Loucy (cell line): ENCODE measurements around the gene PPIH.

Experiments
- CTCF ChIP-seq: fragments of 200-600 bp; sonication (generic); conservative IDR thresholded peaks from 2 replicates; pipeline ENCODE4 v1.5.1; 2014; ENCODE audit warnings: mild to moderate bottlenecking, antibody characterized with exemption, low read length
- EZH2phosphoT487 ChIP-seq: fragments of 200-600 bp; IDR thresholded peaks from 2 replicates; pipeline ENCODE4 v1.6.1; 2018; ENCODE audit warnings: antibody characterized with exemption, mild to moderate bottlenecking, moderate library complexity, borderline replicate concordance

DNA sequence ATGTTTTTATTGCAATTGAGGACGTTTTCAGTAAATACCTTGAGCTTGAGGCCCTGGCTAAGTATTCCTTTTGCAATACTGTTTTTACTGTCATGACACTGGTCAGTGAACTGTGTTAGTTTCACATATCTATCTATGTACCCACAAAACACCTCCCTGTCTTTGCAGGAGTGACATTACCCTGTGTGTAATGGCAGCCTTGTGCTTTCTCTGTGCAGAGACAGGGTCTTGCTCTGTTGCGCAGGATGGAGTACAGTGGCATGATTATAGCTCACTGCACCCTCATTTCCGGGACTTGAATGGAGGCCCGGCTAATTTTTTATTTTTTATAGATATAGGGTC is 32.9 kb downstream of the PPIH start:
- no peak for TF ChIP-seq CTCF
- TF ChIP-seq EZH2phosphoT487 = no peak
